Measurements from ENCODE around the gene CLIC5.

The CLIC5 gene

DNA sequence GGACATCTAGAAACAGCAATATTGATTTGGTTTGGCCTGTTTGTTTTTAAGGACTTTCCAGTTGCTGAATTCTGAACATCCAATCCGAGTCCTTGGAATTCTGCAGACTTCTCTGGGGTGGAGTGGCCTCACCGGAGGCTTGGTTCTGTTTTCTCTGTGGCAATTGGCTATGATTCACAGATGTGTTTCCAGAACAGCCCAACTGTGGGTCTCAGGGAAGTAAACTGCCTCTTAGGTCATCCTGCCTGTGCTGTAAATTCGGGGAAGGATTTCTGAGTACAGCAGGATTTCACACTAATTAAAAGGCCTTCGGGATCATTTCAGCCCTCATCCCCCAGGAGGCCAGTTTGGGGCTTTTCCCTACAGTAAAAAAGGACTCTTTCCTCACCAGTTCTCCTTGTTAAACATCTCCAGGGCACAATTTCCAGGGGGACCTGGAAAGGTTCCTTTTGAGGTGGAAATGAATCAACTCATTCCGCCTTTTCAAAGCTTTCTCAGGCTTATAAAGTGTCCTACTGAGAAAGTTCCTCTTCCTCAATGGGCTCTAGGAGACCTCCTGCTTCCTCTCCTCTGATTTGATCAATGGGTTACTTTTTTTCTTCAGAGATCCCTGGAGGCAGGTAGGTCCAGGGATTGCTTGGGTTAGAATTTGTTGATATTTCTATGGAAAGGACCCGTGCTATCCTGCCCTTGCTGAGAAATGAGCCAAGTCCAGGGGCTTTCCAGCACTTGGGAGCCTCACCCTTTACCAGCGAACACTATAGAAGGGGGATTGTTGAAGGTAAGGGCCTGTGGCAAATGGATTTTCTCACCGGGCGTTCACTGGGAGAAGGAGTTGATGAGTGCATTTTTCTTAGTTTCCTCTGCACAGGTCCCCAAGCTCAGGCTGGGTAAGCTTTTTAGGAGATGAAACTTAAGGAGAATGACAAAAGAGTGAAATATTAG lies 114.6 kb downstream of the CLIC5 start:
- in situ Hi-C loops (cut with MboI; ENCODE audit: low sequenced_read_pairs) = loop anchor here (25.0 kb wide), 1 partner anchor 1439 kb away; no protein-coding TSS in a partner anchor

- in situ Hi-C loops (cut with MboI; ENCODE audit: low sequenced_read_pairs) = no loop called here
Observed at GRCh38 chr6:45899683-45899946, 116.0 kb downstream of the CLIC5 start.

DNA sequence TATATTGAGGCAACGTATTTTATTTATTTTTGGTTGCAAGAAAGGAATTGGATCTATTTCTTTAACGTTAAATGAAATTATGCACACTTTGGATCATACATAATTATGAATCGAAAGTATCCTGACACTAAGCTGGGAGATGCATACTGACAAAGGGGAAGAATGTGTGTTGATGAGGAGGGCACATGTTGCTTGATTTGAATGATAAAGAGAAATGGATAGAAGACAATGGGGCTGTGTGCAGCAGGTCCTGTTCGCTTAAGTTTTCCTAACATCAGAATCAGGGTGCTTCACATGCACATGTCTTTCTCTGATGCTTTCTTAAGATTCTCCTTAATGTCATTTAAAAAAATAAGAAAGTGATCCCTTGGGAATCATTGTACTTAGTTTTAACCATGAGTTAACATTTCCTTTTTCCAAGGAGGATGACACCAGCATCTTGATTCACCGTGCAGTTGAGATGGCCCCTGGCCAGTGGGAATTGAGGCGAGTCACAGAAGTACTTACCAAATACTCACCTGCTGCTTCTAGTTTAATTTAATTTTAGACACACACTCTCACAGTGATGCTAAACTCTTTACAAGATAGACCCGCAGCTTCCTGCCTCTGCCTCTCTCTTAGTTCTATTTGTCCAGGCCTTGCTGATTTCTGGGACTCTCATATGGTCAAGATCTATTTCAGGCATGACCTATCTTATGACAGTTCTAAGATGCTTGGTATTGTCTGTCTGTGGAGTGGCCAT lies 116.5 kb downstream of the CLIC5 start:
- in situ Hi-C loops (cut with MboI; ENCODE audit: low sequenced_read_pairs) = no loop called here

DNA sequence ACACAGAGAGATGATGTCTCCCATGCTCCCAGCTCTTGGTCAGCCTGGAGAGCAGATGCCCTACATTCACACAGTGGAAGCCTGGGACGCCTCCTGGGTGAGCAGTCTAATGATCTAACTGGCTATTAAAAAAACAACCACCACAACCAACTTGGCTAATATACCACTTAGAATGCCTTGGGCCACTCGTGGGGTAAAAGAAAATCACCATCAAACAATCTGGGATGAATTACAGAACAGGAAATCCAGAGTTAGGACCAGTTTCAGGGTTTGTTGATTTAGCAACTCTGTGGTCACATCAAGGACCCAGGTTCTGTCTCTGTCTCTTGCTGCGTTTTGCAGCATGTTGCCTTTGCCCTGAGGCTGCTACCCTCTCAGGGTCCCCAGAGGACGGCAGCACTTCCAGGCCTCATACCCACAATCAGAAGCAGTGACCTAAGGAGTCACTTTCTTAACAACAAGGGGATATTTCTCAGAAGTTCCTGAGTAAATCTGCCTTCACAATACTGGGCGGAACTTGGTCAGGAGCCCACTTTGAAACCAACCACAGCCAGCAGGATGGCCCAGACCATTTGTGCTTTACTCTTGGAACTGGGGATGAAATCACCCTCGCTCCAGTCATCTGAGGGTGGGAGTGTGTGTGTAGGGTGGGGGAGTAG lies 118.7 kb downstream of the CLIC5 start:
- in situ Hi-C loops (cut with MboI; ENCODE audit: low sequenced_read_pairs) = no loop called here

GRCh38 chr6:45895569-45895968 lies 120.1 kb downstream of the CLIC5 start:
- in situ Hi-C loops (cut with MboI; ENCODE audit: low sequenced_read_pairs) = no loop called here

DNA sequence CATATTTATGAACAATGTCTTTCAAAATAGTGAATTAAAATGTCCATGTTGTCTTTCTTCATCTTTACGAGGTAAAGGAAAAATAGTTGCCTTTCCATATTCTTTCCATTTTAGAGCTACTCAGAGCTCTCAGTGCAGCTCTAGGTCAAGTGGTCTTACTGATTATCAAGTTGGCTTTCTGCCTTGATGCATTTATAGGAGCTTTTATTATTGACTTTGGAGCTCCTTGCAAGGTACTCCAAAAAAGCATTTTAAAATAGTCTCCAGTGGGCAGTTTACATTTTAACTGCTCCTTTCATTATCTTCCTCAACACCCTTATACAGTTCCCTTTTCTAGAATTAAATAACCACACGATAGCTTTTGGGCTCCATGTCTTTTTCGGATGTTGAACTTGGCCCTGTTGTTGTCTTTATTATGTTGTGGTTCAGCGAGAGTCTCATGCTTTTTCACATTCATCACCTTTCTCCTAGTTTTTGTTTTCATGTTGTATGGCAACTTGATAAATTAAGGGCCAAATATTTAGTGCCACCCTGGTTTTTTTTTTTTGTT lies 122.9 kb downstream of the CLIC5 start:
- in situ Hi-C loops (cut with MboI; ENCODE audit: low sequenced_read_pairs) = no loop called here

GRCh38 chr6:45892196-45892595 lies 123.5 kb downstream of the CLIC5 start:
- in situ Hi-C loops (cut with MboI; ENCODE audit: low sequenced_read_pairs) = no loop called here

GRCh38 chr6:45886776-45887175 lies 128.9 kb downstream of the CLIC5 start:
- in situ Hi-C loops (cut with MboI; ENCODE audit: low sequenced_read_pairs) = no loop called here

GRCh38 chr6:45884336-45884735 lies 131.3 kb downstream of the CLIC5 start:
- in situ Hi-C loops (cut with MboI; ENCODE audit: low sequenced_read_pairs) = no loop called here

GRCh38 chr6:45882671-45883070 lies 133.0 kb downstream of the CLIC5 start:
- in situ Hi-C loops (cut with MboI; ENCODE audit: low sequenced_read_pairs) = no loop called here

DNA sequence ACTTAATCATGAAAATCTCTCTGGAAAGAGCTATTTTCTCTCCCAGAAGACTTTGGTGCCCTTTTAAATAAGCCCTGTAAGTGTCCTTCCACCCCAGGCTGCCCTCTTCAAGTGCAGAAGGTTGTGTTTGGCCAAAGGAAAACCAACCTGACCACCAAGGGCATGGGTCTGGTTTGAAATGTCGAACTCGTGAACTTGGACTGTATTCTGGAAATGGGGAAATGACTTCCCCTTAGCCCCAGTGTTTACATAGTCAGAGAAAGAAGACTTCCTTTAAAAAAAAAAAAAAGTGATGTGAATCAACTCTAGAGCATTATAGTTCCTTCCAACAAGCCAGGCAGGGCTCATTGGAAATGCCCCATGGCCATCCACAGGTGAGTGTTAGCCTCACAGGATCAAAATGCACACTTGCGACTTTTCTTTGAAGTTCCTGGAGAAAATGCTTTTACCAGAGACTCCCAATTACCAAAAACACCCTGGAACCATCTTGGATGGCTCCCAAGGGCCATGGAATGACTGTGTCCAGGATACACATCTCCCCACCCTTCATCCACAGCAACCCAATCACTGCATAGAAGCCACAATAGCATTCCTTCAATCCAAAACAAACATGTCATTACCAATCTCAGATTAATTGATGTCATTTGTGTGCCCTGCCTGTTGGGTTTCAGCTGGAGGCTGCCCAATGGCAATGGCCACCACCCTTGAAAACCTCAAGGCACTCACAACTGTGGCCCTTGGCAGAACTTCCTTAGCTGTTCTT lies 133.8 kb downstream of the CLIC5 start:
- in situ Hi-C loops (cut with MboI; ENCODE audit: low sequenced_read_pairs) = no loop called here

GRCh38 chr6:45880676-45881075 lies 135.0 kb downstream of the CLIC5 start:
- in situ Hi-C loops (cut with MboI; ENCODE audit: low sequenced_read_pairs) = no loop called here

DNA sequence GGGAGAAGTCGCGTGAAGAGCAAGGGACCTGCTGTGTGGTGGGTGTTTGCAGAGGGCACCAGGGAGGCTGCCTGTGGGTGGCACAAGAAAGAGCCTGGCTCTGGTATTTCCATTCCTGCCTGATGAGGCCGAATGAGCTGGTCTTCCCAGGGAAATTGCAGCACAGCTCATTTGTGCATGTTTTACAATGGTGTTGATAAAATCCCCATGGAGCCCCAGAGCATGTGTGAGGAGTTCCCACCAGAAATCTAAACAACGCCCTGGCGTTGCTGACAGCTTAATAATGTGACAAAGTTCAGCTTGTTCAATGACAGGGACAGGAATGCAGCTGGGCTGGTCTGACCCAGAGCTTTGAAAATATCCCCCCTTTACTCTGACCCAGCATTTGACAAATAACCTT lies 135.5 kb downstream of the CLIC5 start:
- in situ Hi-C loops (cut with MboI; ENCODE audit: low sequenced_read_pairs) = no loop called here

GRCh38 chr6:45877970-45878590 lies 137.6 kb downstream of the CLIC5 start:
- in situ Hi-C loops (cut with MboI; ENCODE audit: low sequenced_read_pairs) = no loop called here

DNA sequence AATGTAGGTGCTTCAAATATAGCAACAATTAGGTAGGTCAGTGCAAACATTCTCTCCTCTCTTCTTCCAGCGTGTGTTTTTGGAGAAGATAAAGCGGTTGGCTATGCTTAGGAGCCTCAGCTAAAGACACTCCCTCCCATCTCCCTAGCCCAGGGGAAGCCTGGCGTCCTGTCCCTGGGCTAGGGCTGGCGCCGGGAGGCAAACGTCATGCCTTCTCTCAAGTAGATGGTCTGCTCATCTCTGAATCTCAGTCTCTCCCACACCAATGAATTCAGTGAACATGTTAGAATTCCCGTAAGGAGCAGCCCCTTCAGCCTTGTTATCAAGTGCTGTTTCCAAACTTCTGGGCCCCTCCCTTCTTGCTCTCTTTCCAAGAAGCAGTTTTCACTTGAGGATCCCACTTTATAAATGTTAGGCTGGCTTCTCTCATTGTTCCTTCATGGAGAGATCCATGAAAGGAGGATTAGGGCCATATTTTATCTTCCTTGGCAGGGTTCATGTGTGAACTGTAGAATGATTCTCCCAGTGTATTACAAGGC lies 142.8 kb downstream of the CLIC5 start:
- in situ Hi-C loops (cut with MboI; ENCODE audit: low sequenced_read_pairs) = no loop called here

- in situ Hi-C loops (cut with MboI; ENCODE audit: low sequenced_read_pairs) = no loop called here
Observed at GRCh38 chr6:45870531-45870930, 145.1 kb downstream of the CLIC5 start.

DNA sequence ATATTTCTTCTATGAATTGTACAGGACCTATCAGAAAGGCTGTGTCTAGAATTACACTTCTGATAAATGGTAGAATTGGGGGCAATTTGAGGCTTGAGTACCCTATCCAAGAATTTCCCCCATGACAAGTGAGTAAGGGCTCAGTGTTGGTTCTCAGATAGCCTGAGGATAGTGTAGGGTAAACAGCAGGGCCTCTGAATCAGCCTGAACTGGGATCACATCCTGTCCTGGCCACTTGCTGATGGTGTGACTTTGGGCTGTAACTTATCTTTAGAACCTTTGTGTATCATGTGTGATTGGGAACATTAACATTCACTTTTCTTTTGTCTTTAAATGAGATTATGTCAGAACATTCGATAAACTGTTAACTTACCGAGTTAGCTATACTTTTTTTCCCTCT lies 151.0 kb downstream of the CLIC5 start:
- in situ Hi-C loops (cut with MboI; ENCODE audit: low sequenced_read_pairs) = no loop called here

DNA sequence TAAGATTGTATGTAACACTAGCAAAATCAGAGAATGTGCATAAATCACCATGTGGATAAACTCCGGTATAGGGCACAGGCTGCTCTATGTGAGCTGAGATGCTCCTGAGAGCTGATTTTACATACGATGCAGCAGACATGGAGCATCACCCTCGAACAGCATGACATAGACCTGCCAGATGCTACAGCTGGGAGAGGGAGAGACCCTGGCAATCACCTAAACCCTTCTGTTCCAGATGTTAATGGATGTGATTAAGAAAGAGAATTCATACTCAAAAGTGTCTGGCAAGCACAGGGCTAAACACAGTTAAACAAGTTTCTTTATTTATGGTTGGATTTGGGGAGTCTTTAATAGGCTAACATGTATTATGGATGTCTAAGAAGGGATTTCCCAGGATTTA lies 157.0 kb downstream of the CLIC5 start:
- in situ Hi-C loops (cut with MboI; ENCODE audit: low sequenced_read_pairs) = no loop called here

GRCh38 chr6:45857827-45858226 lies 157.8 kb downstream of the CLIC5 start:
- in situ Hi-C loops (cut with MboI; ENCODE audit: low sequenced_read_pairs) = no loop called here

Data from HL-60/S4 treated with phorbol 12-myristate 13-acetate at 8.2 ng/mL for 4 days and 3 days (cell line).